HG03095 (cell line): Measurements from ENCODE around the gene EPS8L2.
A peak's percentile ranks its signal among the peaks of the same experiment; 100 is the strongest.
"Not testable (repeated sequence)": the region's sequence is repeated elsewhere in the genome, so short reads cannot be mapped to it uniquely, and the experiment has no call there.

Source experiments
- ATAC-seq: cut with Tn5 transposase; IDR thresholded peaks from one replicate; pipeline ENCODE4 v1.9.1; 2021; ENCODE audit warnings: moderate library complexity; ENCODE audit not compliant: unreplicated experiment

Gene EPS8L2

GRCh38 chr11:689625-690024, 16.4 kb upstream of the EPS8L2 start:
- ATAC-seq: no peak

GRCh38 chr11:690244-690643, 15.8 kb upstream of the EPS8L2 start:
- ATAC-seq: not testable (repeated sequence)

- ATAC-seq: no peak
Measured at GRCh38 chr11:690738-691633, 15.0 kb upstream of the EPS8L2 start.

- ATAC-seq: no peak
Measured at GRCh38 chr11:691710-692590, 14.1 kb upstream of the EPS8L2 start.

GRCh38 chr11:692824-693414, 13.1 kb upstream of the EPS8L2 start:
- no peak for ATAC-seq

- ATAC-seq: no peak
Measured at GRCh38 chr11:693415-693831, 12.6 kb upstream of the EPS8L2 start.

GRCh38 chr11:693887-694562, 12.0 kb upstream of the EPS8L2 start:
- no peak for ATAC-seq

- ATAC-seq: peak; percentile 74
Measured at GRCh38 chr11:694563-695287, 11.3 kb upstream of the EPS8L2 start, which contains the start of gene DEAF1. DEAF1 (minus strand) TSS chr11:695222; CDS start chr11:695047, 175 bp downstream.

- ATAC-seq: no peak
Measured at GRCh38 chr11:695288-695537, 10.8 kb upstream of the EPS8L2 start.

- peak; percentile 56 for ATAC-seq
Measured at GRCh38 chr11:695538-696248, 10.3 kb upstream of the EPS8L2 start, which contains the start of gene TMEM80. TMEM80 (plus strand) TSS chr11:695816; CDS start chr11:695828, 12 bp downstream.

GRCh38 chr11:696955-697491, 9.0 kb upstream of the EPS8L2 start:
- ATAC-seq: no peak

- no peak for ATAC-seq
Measured at GRCh38 chr11:697811-698311, 8.2 kb upstream of the EPS8L2 start.

GRCh38 chr11:698493-699115, 7.4 kb upstream of the EPS8L2 start:
- ATAC-seq: no peak

GRCh38 chr11:699116-699508, 6.9 kb upstream of the EPS8L2 start:
- ATAC-seq: no peak

GRCh38 chr11:699753-700152, 6.3 kb upstream of the EPS8L2 start:
- ATAC-seq: no peak

GRCh38 chr11:701741-702461, 4.1 kb upstream of the EPS8L2 start:
- ATAC-seq: no peak

GRCh38 chr11:702462-703461, 3.3 kb upstream of the EPS8L2 start:
- no peak for ATAC-seq
